Sciatic nerve (tissue), 2 donors: Measurements from ENCODE around the gene PLEKHG3. TPM values are rescaled to one million over a fixed set of nuclear protein-coding genes. Genes with fewer than 3 reads are reported as not detected.
A peak's percentile ranks its signal among the peaks of the same experiment; 100 is the strongest.
"Not testable (repeated sequence)": the region's sequence is repeated elsewhere in the genome, so short reads cannot be mapped to it uniquely, and the experiment has no call there.

Experiments used
- ATAC-seq: fragments of 200-7000 bp; cut with Tn5 transposase; one replicate; pipeline ENCODE4 v1.9.1; 2020; ENCODE audit warnings: mild to moderate bottlenecking, moderate library complexity
- DNase-seq: peaks from one replicate; pipeline ENCODE4 v3.0.0-alpha.2; 2020; ENCODE audit warnings: low spot score
- intact Hi-C: fragments of 100-400 bp; cut with DNase I; formaldehyde crosslinking; loops from one replicate; pipeline ENCODE4 v1.14.2; 2022
- total RNA-seq: library from RNA; stranded (reverse); fragmentation: NEBNext Ultra II Directional; extraction: Animal tissue kit (Norgen Biotek cat#: 25700); gene quantifications from one replicate; pipeline ENCODE4 v1.2.1, GENCODE V29; 2021
- donor health status: DM: no; HTN: no; CAD: no.
- donor health status: DM: no; HTN: no; CAD: no.

PLEKHG3 gene
- 101 TPM for total RNA-seq

GRCh38 chr14:64704143-64704742 lies at the start of gene PLEKHG3:
Gene PLEKHG3 (plus strand): TSS chr14:64704424. CDS start chr14:64727632, 23,208 bp downstream.
- DNase-seq (peak; percentile 90), ATAC-seq (peak; percentile 63)
- intact Hi-C loops = loop anchor here (2.0 kb wide), 1 partner anchor 21 kb away; no protein-coding TSS in a partner anchor

DNA sequence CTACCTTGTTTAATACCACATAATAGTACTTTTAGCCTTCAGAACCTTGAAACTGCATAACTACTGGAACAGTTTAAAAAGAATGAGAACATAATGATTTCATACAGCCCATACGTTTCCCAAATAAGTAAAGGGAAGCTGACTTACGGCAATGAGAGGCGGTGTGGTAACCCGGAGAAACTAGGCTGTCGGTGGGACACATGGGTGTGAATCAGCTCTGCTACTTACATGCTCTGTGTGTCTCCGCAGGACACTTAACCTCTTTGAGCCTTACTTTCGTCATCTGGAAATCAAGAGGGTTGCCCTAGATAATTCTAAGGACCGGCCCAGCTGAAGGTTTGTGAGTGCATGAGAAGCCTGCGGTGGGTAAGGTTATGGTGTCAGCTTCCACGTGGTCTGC lies 49.3 kb upstream of the PLEKHG3 start:
- ATAC-seq (no peak), DNase-seq (no peak)
- intact Hi-C loops = no loop called here

GRCh38 chr14:64656986-64657385 lies 47.2 kb upstream of the PLEKHG3 start:
- intact Hi-C loops = no loop called here
- DNase-seq = no peak
- ATAC-seq = peak; percentile 86

GRCh38 chr14:64658201-64658600 lies 46.0 kb upstream of the PLEKHG3 start:
- no peak for DNase-seq
- intact Hi-C loops = no loop called here
- ATAC-seq = no peak

DNA sequence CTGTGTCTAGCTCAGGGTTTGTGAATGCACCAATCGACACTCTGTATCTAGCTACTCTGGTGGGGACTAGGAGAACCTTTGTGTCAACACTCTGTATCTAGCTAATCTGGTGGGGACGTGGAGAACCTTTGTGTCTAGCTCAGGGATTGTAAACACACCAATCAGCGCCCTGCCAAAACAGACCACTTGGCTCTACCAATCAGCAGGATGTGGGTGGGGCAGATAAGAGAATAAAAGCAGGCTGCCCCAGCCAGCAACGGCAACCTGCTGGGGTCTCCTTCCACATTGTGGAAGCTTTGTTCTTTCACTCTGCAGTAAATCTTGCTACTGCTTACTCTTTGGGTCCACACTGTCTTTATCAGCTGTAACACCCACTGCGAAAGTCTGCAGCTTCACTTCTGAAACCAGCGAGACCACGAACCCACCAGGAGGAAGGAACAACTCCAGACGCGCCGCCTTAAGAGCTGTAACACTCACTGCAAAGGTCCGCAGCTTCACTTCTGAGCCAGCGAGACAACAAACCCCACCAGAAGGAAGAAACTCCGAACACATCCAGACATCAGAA lies 45.4 kb upstream of the PLEKHG3 start:
- ATAC-seq, intact Hi-C loops, DNase-seq: not testable (repeated sequence)

DNA sequence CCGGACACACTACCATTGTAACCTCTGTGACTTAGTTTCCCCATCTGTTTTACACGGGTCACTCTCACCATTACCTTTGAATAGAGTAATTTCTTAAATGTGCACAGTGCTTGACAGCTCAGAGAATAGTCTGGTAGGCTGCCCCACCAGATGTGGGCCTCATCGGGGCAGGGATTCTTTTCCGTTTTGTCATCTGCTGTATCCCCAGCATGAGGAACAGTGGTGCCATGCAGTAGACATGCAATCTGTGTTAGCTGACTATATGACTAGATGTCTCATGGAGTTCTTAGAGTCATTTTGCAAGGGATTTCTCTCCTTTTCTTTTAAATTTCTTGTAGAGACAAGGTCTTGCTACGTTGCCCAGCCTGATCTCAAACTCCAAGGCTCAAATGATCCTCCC lies 44.9 kb upstream of the PLEKHG3 start:
- DNase-seq = no peak
- intact Hi-C loops = no loop called here
- ATAC-seq = no peak

DNA sequence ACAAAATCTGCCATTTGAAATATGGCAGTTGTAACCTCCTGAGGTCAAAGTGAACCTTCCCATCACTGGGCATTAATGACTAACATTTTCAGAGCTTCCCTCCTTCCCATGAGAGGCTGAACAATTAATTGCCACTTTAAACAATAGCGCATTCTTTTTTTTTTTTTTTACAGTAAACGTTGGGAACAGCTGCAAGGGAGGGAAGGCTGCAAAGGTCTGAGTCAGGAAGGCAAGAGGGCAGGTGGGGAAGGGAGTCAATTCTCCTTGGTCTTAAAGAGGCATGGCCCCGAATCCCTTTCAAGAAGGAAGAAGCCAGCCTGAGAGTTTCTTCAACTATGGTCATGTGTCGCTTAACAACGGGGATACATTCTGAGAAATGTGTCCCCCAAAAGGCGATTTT lies 41.0 kb upstream of the PLEKHG3 start:
- intact Hi-C loops = no loop called here
- DNase-seq = no peak
- no peak for ATAC-seq

- DNase-seq (no peak), ATAC-seq (peak; percentile 88)
- intact Hi-C loops = loop anchor here (2.0 kb wide), 1 partner anchor 93 kb away; no protein-coding TSS in a partner anchor
Observed at GRCh38 chr14:64671591-64671990, 32.6 kb upstream of the PLEKHG3 start.

DNA sequence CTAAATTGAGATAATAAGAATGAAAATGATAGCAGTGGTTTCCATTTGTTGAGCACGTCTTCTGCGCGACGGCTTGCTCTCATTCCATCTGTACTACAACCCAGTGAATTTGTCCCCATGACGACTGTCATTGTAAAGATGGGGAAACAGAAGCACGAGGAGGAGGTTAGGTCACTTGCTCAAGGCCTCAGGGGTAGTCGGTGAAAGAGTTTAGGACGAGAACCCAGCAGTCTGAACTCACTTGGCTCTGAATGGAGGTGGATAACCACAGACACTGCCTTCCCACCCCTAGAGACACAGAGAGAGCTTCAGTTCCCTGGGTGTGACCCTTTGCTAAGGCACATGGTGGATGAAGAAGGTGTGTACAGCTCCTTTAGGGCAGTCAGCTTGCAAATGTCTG lies 30.9 kb upstream of the PLEKHG3 start:
- ATAC-seq (no peak), DNase-seq (no peak)
- intact Hi-C loops = no loop called here

DNA sequence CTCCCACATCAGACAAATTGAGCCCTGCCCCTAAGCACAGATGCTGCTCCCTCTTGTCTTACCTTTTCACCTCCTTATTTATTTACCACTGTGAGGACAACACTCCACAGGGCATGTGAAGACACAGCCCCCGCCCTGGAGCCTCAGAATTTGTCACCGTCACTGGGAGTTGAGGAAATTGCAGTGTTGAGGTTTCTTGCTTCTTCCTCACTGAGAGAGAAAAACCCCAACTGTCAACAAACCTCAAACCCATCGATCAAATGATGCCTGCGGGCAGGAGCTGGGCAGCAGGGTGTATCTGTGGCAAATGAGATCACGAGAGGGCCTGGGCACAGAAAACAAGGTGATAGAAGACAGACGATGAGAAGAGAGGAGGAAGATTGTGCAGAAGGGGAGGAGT lies 30.5 kb upstream of the PLEKHG3 start:
- DNase-seq (no peak), ATAC-seq (no peak)
- intact Hi-C loops = no loop called here

- intact Hi-C loops = no loop called here
- DNase-seq (no peak), ATAC-seq (no peak)
Observed at GRCh38 chr14:64674829-64675228, 29.4 kb upstream of the PLEKHG3 start.

DNA sequence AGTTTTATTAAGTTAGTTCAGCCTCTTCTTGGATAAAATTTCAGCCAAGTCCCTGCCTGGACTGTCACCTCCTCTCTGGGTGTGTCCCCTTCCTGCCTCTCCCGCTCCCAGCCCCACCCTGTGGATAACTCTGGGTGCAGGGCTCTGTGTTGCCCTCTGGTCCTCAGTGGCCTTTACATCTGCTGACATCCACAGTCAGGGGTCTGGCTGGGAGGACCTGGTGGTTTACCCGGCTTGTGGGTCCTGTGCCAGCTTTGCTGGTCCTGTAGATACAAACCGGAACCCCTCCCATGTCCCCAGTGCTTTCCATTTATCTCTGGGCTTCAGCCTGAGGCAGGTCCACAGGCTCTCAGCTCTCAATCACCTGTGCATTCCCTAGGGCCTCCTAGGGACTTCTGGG lies 28.9 kb upstream of the PLEKHG3 start:
- ATAC-seq (no peak), DNase-seq (no peak)
- intact Hi-C loops = no loop called here

DNA sequence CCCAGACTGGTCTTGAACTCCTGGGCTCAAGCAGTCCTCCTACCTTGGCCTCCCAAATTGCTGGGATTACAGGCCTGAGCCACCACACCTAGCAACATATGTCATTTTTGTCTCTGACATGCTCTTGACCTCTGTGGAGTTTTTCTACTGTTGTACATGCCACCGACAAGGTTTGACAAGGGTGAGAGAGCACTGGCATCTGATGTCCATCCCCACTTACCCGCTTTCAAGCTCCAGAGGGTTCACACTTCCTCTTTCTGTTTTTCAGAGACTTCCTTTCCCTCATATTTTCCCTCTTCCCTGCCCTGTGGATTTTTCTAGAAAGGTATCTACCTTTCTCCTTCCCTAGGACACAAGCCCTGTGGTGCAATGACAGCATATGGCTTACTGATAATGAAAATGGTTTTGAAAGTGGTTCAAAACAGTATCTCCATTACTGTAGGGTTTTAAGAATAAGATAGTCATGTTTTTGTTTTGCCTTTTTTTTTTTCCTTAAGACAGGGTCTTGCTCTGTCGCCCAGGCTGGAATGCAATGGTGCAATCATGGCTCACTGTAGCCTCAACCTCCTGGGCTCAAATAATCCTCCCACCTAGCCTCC lies 27.7 kb upstream of the PLEKHG3 start:
- intact Hi-C loops = no loop called here
- ATAC-seq = no peak
- no peak for DNase-seq

DNA sequence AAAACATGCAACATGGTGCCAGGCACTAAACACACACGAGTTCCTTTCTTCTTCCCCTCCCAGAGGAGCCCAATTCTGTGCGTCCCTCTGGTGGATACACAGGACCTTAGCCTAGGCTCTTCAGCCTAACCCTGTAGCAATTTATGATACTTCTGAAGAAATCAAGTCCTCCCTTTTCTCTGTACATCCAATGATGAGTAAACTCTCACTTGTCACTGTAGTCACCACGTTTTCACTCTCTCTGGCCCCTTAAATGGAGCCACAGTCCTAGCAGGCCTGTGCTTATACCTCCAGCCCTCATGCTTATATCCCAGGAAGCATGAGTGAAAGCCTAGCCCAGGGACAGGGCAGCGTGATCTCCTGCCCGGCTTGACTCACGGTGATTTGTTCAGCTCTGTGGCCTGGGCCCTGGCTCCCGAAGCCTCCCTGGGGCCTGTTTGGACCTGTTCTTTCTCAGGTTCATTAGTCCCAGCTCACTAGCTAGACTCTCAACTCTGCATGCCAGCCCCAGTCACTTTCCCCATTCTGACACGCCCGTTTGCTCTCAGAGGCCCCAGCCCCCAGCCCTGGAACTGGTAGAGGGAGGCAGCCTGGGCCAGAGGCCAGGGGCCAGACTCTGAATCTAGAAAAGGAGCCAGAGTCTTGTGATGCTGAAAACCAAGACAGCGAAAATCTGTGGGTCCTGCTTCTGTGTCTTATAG lies 24.1 kb upstream of the PLEKHG3 start:
- ATAC-seq (no peak), DNase-seq (no peak)
- intact Hi-C loops = loop anchor here (5.0 kb wide), 1 partner anchor 87 kb away; no protein-coding TSS in a partner anchor

- ATAC-seq = no peak
- intact Hi-C loops = loop anchor here (5.0 kb wide), 1 partner anchor 87 kb away; no protein-coding TSS in a partner anchor
- DNase-seq = no peak
Observed at GRCh38 chr14:64680714-64681065, 23.5 kb upstream of the PLEKHG3 start.

DNA sequence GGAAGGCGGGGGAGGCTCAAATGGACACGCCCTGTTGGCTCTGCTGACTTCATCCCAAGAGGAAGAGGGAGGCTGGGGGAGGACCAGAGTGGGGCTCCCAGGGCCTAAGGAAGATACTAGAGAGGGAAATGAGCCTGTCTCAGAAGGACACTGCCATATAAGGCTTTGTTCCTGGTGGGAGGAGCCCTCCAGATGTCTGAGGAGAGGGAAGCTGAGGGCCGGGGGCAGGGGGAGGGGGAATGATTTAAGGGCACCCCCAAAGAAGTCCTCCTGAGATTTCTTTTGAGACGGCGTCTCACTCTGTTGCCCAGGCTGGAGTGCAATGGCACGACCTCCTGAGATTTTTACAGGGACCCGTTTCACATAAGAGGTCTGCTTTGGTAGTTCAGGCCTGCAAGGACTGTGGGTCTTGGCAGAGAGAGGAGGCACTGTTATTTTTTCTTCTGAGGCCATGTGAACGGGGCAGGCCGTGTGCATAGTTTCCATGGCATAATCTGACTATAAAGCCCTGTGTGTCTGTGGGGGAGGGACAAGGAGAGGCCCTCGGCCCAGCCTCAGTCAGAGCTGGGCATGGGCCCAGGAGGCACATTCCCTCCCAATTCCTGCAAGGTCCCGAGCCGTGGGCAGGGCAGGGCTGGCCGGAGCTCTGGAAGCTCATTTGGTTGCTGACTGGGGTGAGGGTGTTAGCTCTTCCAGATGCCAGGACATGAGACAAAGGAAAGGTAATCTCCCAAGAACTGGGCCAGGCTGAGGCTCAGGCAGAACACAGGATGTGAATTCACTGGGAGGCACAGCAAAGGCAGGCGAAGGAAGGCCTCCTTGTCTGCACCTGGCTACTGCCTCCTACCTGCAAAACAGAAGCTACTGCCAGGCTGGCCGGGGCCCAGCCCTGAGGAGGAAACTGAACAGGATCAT lies 22.2 kb upstream of the PLEKHG3 start:
- peak; percentile 85 for DNase-seq
- intact Hi-C loops = loop anchor here (2.0 to 5.0 kb wide), 2 partner anchors 23 to 85 kb away; partner anchors contain the start of gene PLEKHG3
- ATAC-seq = peak; percentile 93

DNA sequence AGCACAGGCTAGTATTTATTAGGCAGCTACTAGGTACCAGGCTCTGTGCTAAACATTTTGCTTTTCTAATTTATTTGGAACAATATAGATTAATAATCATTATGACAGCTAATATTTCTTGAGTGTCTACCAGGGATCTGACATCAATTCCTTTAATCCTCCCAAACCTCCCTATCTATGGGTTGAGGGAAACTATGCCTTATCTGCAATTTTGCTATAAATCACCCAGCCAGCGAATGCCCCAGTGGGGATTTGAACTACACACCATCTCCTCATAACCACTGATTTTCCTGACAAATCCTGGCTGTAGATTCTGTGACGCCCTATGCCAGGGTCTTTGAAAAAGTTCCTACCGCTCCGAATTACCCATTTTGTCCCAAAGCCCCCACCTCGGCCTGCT lies 21.4 kb upstream of the PLEKHG3 start:
- no peak for DNase-seq
- no peak for ATAC-seq
- intact Hi-C loops = loop anchor here (2.0 to 5.0 kb wide), 2 partner anchors 22 to 84 kb away; partner anchors contain the start of gene PLEKHG3

DNA sequence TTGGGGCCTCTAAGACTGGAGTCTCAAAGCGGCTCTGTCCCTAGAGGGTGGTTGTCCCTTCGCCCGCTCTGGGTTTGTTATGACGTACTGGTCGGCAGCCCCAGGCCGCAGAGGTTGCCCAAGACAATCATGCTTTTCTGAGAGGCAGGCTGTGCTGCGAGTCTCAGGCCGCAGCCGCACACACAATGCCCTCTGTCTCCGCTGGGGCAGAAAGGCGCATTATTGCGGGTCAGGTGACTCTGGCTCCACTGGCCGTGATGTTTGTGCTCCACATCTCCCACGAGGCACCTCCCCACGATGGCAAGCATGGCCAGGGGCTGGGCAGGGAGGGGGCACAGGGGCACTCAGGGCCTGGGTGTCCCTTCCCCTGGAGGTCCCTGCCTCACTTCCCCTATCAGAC lies 21.0 kb upstream of the PLEKHG3 start:
- intact Hi-C loops = loop anchor here (2.0 to 5.0 kb wide), 2 partner anchors 22 to 84 kb away; partner anchors contain the start of gene PLEKHG3
- DNase-seq = peak; percentile 81
- peak; percentile 63 for ATAC-seq

- intact Hi-C loops = loop anchor here (5.0 kb wide), 1 partner anchor 83 kb away; no protein-coding TSS in a partner anchor
- no peak for ATAC-seq
- no peak for DNase-seq
Observed at GRCh38 chr14:64684091-64684490, 20.1 kb upstream of the PLEKHG3 start.
